SU-DHL-6 (cell line): ENCODE data around the gene FAM120B.

Experiments
- H2AFZ ChIP-seq: fragments of 200-600 bp; sonication (generic); 2 replicates; pipeline ENCODE4 v1.6.1; 2014; ENCODE audit warnings: low read depth, mild to moderate bottlenecking, moderate library complexity, mixed read lengths, antibody characterized with exemption, low read length; ENCODE audit not compliant: severe bottlenecking
- H3F3A ChIP-seq: fragments of 200-600 bp; shearing (Covaris generic); 2 replicates; pipeline ENCODE4 v1.6.0; 2016; ENCODE audit warnings: antibody characterized with exemption, mild to moderate bottlenecking; ENCODE audit not compliant: insufficient read depth
- H3K27ac ChIP-seq: fragments of 200-600 bp; sonication (generic); 2 replicates; pipeline ENCODE4 v1.5.1; 2016; ENCODE audit warnings: low read depth, mild to moderate bottlenecking, low read length, moderate library complexity, mixed read lengths
- H3K27me3 ChIP-seq: fragments of 200-600 bp; sonication (generic), shearing (Covaris generic); 2 replicates; pipeline ENCODE4 v1.6.0; 2014; ENCODE audit warnings: mild to moderate bottlenecking, low read length
- H3K36me3 ChIP-seq: fragments of 200-600 bp; sonication (generic); 2 replicates; pipeline ENCODE4 v1.6.1; 2014; ENCODE audit warnings: mild to moderate bottlenecking, low read length, mixed read lengths
- H3K4me2 ChIP-seq: fragments of 300-600, 200-600 bp; shearing (Covaris generic), sonication (generic); 2 replicates; pipeline ENCODE4 v1.6.0; 2014; ENCODE audit warnings: low read length, low read depth, mild to moderate bottlenecking; ENCODE audit not compliant: poor library complexity, severe bottlenecking
- H3K4me3 ChIP-seq: fragments of 200-600 bp; sonication (generic); 2 replicates; pipeline ENCODE4 v1.5.1; 2014; ENCODE audit warnings: antibody characterized with exemption, low read length, mild to moderate bottlenecking, mixed read lengths; ENCODE audit not compliant: insufficient read depth, poor library complexity, severe bottlenecking
- H3K79me2 ChIP-seq: fragments of 200-600 bp; sonication (generic); 2 replicates; pipeline ENCODE4 v1.6.1; 2014; ENCODE audit warnings: mild to moderate bottlenecking, low read length, moderate library complexity; ENCODE audit not compliant: insufficient read depth
- H3K9ac ChIP-seq: fragments of 200-600 bp; sonication (generic); 2 replicates; pipeline ENCODE4 v1.7.0; 2014; ENCODE audit warnings: mild to moderate bottlenecking, low read length
- H3K9me2 ChIP-seq: fragments of 200-600 bp; sonication (generic); replicated peaks from 2 replicates; pipeline ENCODE4 v1.6.1; 2014; ENCODE audit warnings: low read length; ENCODE audit not compliant: insufficient read depth
- H3K9me3 ChIP-seq: fragments of 200-600 bp; sonication (generic); 2 replicates; pipeline ENCODE4 v1.6.1; 2014; ENCODE audit warnings: low read length, mixed read lengths; ENCODE audit not compliant: insufficient read depth
- H4K20me1 ChIP-seq: fragments of 200-600 bp; sonication (generic); 2 replicates; pipeline ENCODE4 v1.6.1; 2014; ENCODE audit warnings: low read depth, mild to moderate bottlenecking, antibody characterized with exemption, low read length, moderate library complexity, mixed read lengths
- CTCF ChIP-seq: fragments of 200-600 bp; sonication (generic); IDR thresholded peaks from one replicate; pipeline ENCODE4 v1.5.1; 2017; ENCODE audit warnings: antibody characterized with exemption, mild to moderate bottlenecking, low read length, moderate library complexity; ENCODE audit not compliant: insufficient read depth, poor library complexity, severe bottlenecking
- EZH2phosphoT487 ChIP-seq: fragments of 200-600 bp; sonication (generic), shearing (Covaris generic); conservative IDR thresholded peaks from 2 replicates; pipeline ENCODE4 v1.6.1; 2018; ENCODE audit warnings: mild to moderate bottlenecking, antibody characterized with exemption, low read length, moderate library complexity, mixed read lengths

Gene FAM120B

GRCh38 chr6:170259278-170259677, 47.3 kb upstream of the FAM120B start:
- H2AFZ ChIP-seq, result no peak overlapping the region
- no peaks in the 10 kb centered on the region for H4K20me1 ChIP-seq
- no peaks in the 10 kb centered on the region for H3K79me2 ChIP-seq
- no peaks in the 10 kb centered on the region for H3K9me2 ChIP-seq
- no peaks in the 10 kb centered on the region for H3K9me3 ChIP-seq
- no peaks in the 10 kb centered on the region for H3F3A ChIP-seq
- H3K4me3 ChIP-seq, result no peak overlapping the region
- no peaks in the 10 kb centered on the region for H3K36me3 ChIP-seq
- no peaks in the 10 kb centered on the region for H3K27me3 ChIP-seq
- no peak overlapping the region for H3K27ac ChIP-seq
- no peak overlapping the region for H3K4me2 ChIP-seq
- TF ChIP-seq EZH2phosphoT487, result no peak
- no peak for TF ChIP-seq CTCF
- H3K9ac ChIP-seq, result no peak overlapping the region

GRCh38 chr6:170260686-170261085, 45.9 kb upstream of the FAM120B start:
- Histone ChIP-seq H3K27me3 (no peaks in the 10 kb centered on the region), H3K9ac (no peak overlapping the region), H3K79me2 (no peaks in the 10 kb centered on the region), H3K9me2 (no peaks in the 10 kb centered on the region), H2AFZ (no peak overlapping the region), H3K27ac (no peak overlapping the region), H3F3A (no peaks in the 10 kb centered on the region), H3K9me3 (no peaks in the 10 kb centered on the region), H3K4me3 (no peak overlapping the region), H4K20me1 (no peaks in the 10 kb centered on the region), H3K4me2 (no peak overlapping the region), H3K36me3 (no peaks in the 10 kb centered on the region)
- no peak for TF ChIP-seq CTCF

GRCh38 chr6:170261643-170262488, 44.7 kb upstream of the FAM120B start:
- H3K27me3 ChIP-seq, result no peaks in the 10 kb centered on the region
- H2AFZ ChIP-seq, result no peak overlapping the region
- no peak overlapping the region for H3K9ac ChIP-seq
- no peaks in the 10 kb centered on the region for H3K9me2 ChIP-seq
- H3K79me2 ChIP-seq, result no peaks in the 10 kb centered on the region
- no peaks in the 10 kb centered on the region for H3F3A ChIP-seq
- H3K9me3 ChIP-seq, result no peaks in the 10 kb centered on the region
- no peak overlapping the region for H3K4me3 ChIP-seq
- TF ChIP-seq EZH2phosphoT487, result no peak
- TF ChIP-seq CTCF, result no peak
- H3K4me2 ChIP-seq, result no peak overlapping the region
- H3K27ac ChIP-seq, result no peak overlapping the region
- H4K20me1 ChIP-seq, result no peaks in the 10 kb centered on the region
- H3K36me3 ChIP-seq, result no peaks in the 10 kb centered on the region
